Prostate gland (tissue), 2 donors: ENCODE measurements around the gene CELSR2.

Source experiments
- POLR2A ChIP-seq: fragments of 450-650 bp; IDR thresholded peaks from one replicate; pipeline ENCODE4 v1.6.1; 2016; ENCODE audit warnings: antibody characterized with exemption, mild to moderate bottlenecking
- TF ChIP-seq, protein P1 (sequence below), 4 experiments: fragments of 200-600 bp in 2 of 4; fragments of 450-650 bp in 2 of 4; sonication (generic) in 2 of 4; IDR thresholded peaks; 1 replicate in 3 of 4; 2 replicates in 1 of 4; pipeline ENCODE4 v1.5.1; 2016 to 2019; ENCODE audit warnings: antibody characterized with exemption in 4 of 4, mild to moderate bottlenecking in 2 of 4, moderate library complexity in 2 of 4

DNA sequence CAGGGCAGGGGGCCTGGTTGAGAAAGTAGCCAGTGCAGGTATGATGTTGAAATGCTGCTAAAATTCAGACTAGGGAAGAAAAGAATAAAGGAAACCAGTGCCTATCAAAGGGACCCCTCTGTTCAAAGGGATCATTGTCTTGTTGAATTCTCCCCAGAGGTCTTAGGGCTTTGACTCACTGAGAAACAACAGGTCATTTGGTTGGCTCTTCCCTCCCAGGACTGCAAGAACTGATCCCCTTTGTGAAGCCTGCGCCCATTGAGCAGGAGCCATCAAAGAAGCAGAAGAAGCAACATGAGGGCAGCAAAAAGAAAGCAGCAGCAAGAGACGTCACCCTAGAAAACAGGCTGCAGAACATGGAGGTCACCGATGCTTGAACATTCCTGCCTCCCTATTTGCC lies 11.8 kb upstream of the CELSR2 start:
- TF ChIP-seq, protein P1, sequence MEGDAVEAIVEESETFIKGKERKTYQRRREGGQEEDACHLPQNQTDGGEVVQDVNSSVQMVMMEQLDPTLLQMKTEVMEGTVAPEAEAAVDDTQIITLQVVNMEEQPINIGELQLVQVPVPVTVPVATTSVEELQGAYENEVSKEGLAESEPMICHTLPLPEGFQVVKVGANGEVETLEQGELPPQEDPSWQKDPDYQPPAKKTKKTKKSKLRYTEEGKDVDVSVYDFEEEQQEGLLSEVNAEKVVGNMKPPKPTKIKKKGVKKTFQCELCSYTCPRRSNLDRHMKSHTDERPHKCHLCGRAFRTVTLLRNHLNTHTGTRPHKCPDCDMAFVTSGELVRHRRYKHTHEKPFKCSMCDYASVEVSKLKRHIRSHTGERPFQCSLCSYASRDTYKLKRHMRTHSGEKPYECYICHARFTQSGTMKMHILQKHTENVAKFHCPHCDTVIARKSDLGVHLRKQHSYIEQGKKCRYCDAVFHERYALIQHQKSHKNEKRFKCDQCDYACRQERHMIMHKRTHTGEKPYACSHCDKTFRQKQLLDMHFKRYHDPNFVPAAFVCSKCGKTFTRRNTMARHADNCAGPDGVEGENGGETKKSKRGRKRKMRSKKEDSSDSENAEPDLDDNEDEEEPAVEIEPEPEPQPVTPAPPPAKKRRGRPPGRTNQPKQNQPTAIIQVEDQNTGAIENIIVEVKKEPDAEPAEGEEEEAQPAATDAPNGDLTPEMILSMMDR (IDR thresholded peaks at IDR 0.05) = no peak
- no peak for TF ChIP-seq POLR2A
